ENCODE measurements around the gene PRX.
A peak's percentile ranks its signal among the peaks of the same experiment; 100 is the strongest.
"Not testable (repeated sequence)": the region's sequence is repeated elsewhere in the genome, so short reads cannot be mapped to it uniquely, and the experiment has no call there.

Gene PRX

GRCh38 chr19:40438284-40438683 lies 25.1 kb upstream of the PRX start:
- DNase-seq: no peak

GRCh38 chr19:40433391-40434216 lies 20.4 kb upstream of the PRX start:
- DNase-seq: peak; percentile 17 to 68 (median 34)

GRCh38 chr19:40432760-40433159 lies 19.6 kb upstream of the PRX start:
- not testable (repeated sequence) for DNase-seq

GRCh38 chr19:40431698-40432097 lies 18.5 kb upstream of the PRX start:
- no peak for DNase-seq

- not testable (repeated sequence) for DNase-seq
Observed at GRCh38 chr19:40430242-40430641, 17.1 kb upstream of the PRX start.

- not testable (repeated sequence) for DNase-seq
Observed at GRCh38 chr19:40428197-40428596, 15.0 kb upstream of the PRX start.

- peak; percentile 100 for DNase-seq
Observed at GRCh38 chr19:40425450-40426287, 12.5 kb upstream of the PRX start, which contains the start of gene SERTAD1. Gene SERTAD1, minus strand, starts transcription at chr19:40425992. Its CDS starts 2,446 bp downstream, at chr19:40423546.

GRCh38 chr19:40424637-40425449 lies 11.7 kb upstream of the PRX start:
- DNase-seq: peak in 1 of 5 experiments; percentile 21

GRCh38 chr19:40423938-40424337 lies 10.8 kb upstream of the PRX start:
- DNase-seq: no peak

- DNase-seq: no peak
Observed at GRCh38 chr19:40422748-40423566, 9.8 kb upstream of the PRX start.

- DNase-seq: no peak
Observed at GRCh38 chr19:40421993-40422747, 9.0 kb upstream of the PRX start.

GRCh38 chr19:40420766-40421765 lies 7.9 kb upstream of the PRX start:
- DNase-seq: peak; percentile 37 to 75 (median 59)

GRCh38 chr19:40420451-40420765 lies 7.2 kb upstream of the PRX start:
- no peak for DNase-seq

- no peak for DNase-seq
Observed at GRCh38 chr19:40419780-40420179, 6.6 kb upstream of the PRX start.

- no peak for DNase-seq
Observed at GRCh38 chr19:40419066-40419612, 6.0 kb upstream of the PRX start.

GRCh38 chr19:40418040-40418439 lies 4.9 kb upstream of the PRX start:
- DNase-seq: no peak

GRCh38 chr19:40417643-40417981 lies 4.4 kb upstream of the PRX start:
- no peak for DNase-seq

- peak in 2 of 5 experiments; percentile 39 to 48 for DNase-seq
Observed at GRCh38 chr19:40416918-40417642, 3.9 kb upstream of the PRX start.

- no peak for DNase-seq
Observed at GRCh38 chr19:40415768-40416167, 2.6 kb upstream of the PRX start.

All from T-helper 2 cell (primary cell).